ENCODE measurements around the gene CAPG.

GRCh38 chr2:85457877-85458316, 47.7 kb upstream of the CAPG start:
- TF ChIP-seq EP300 (IDR thresholded peaks at IDR 0.05) (no peak), POLR2AphosphoS5 (IDR thresholded peaks at IDR 0.05) (no peak), POLR2A (IDR thresholded peaks at IDR 0.05) (no peak)
- TF ChIP-seq, protein P1, sequence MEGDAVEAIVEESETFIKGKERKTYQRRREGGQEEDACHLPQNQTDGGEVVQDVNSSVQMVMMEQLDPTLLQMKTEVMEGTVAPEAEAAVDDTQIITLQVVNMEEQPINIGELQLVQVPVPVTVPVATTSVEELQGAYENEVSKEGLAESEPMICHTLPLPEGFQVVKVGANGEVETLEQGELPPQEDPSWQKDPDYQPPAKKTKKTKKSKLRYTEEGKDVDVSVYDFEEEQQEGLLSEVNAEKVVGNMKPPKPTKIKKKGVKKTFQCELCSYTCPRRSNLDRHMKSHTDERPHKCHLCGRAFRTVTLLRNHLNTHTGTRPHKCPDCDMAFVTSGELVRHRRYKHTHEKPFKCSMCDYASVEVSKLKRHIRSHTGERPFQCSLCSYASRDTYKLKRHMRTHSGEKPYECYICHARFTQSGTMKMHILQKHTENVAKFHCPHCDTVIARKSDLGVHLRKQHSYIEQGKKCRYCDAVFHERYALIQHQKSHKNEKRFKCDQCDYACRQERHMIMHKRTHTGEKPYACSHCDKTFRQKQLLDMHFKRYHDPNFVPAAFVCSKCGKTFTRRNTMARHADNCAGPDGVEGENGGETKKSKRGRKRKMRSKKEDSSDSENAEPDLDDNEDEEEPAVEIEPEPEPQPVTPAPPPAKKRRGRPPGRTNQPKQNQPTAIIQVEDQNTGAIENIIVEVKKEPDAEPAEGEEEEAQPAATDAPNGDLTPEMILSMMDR (IDR thresholded peaks at IDR 0.05), result no peak

Data from upper lobe of left lung (tissue), 4 donors.